ENCODE measurements around the gene SLC25A34.
A peak's percentile ranks its signal among the peaks of the same experiment; 100 is the strongest.

The SLC25A34 gene

DNA sequence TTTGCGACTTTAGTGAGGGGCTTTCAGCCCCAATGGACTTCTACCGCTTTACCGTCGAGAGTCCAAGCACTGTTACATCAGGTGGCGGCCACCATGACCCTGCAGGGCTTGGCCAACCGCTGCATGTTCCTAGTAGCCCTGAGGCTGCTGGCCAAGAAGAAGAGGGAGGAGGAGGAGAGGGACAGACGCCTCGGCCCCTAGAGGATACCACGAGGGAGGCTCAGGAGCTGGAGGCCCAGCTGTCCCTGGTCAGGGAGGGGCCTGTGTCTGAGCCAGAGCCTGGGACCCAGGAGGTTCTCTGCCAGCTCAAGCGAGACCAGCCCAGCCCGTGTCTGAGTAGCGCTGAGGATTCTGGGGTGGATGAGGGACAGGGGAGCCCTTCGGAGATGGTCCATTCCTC is 8.6 kb upstream of the SLC25A34 start:
- Histone ChIP-seq H2AFZ (ENCODE audit: low read length) (no peak overlapping the region), H2BK12ac (ENCODE audit: low read length) (no peak overlapping the region), H3K4me2 (ENCODE audit: insufficient read depth, low read length, poor library complexity, severe bottlenecking) (no peak overlapping the region), H2BK120ac (ENCODE audit: low read depth, low read length) (no peak overlapping the region), H4K8ac (ENCODE audit: low read depth, low read length) (no peak overlapping the region), H3K27ac (replicated peaks; ENCODE audit: low read length) (no peak overlapping the region), H3K9ac (ENCODE audit: low read depth, low read length, poor library complexity) (no peak overlapping the region), H3K36me3 (replicated peaks in 1 of 2; ENCODE audit: control insufficient read depth in 2 of 2, insufficient read depth in 2 of 2, low read length in 2 of 2) (peaks cover 63 to 89% of the 10 kb centered on the region in 2 donors), H3K9me3 (replicated peaks in 1 of 2; ENCODE audit: control insufficient read depth in 2 of 2, insufficient read depth in 1 of 2, low read depth in 1 of 2, low read length in 2 of 2) (no peaks in the 10 kb centered on the region), H3K14ac (ENCODE audit: low read length) (no peak overlapping the region), H2AK5ac (ENCODE audit: low read depth, low read length) (no peak overlapping the region), H2BK5ac (ENCODE audit: low read length) (no peak overlapping the region), H3K18ac (ENCODE audit: low read length) (no peak overlapping the region), H4K91ac (ENCODE audit: low read depth, low read length, poor library complexity) (no peak overlapping the region), H3K79me1 (ENCODE audit: low read depth, low read length) (peaks cover 2% of the 10 kb centered on the region), H3K27me3 (ENCODE audit: control insufficient read depth in 3 of 3, insufficient read depth in 3 of 3, low read depth in 1 of 3, low read length in 3 of 3) (no peaks in the 10 kb centered on the region), H3K4ac (ENCODE audit: low read length) (no peak overlapping the region), H3K4me1 (ENCODE audit: control insufficient read depth in 2 of 2, insufficient read depth in 1 of 2, low read depth in 1 of 2, low read length in 2 of 2) (no peaks in the 10 kb centered on the region), H3K4me3 (ENCODE audit: low read length in 2 of 2) (no peak overlapping the region), H3K23ac (ENCODE audit: low read depth, low read length, poor library complexity) (peak overlapping the region; percentile 57), H2BK15ac (ENCODE audit: low read length) (no peak overlapping the region)
- no peak for DNase-seq (ENCODE audit: low spot score)
- no CpG with 5 or more reads among the region's 13 CpGs for WGBS, 2 donors (ENCODE audit: extremely low coverage in 2 of 2, insufficient read length in 2 of 2, insufficient replicate concordance in 1 of 2)

DNA sequence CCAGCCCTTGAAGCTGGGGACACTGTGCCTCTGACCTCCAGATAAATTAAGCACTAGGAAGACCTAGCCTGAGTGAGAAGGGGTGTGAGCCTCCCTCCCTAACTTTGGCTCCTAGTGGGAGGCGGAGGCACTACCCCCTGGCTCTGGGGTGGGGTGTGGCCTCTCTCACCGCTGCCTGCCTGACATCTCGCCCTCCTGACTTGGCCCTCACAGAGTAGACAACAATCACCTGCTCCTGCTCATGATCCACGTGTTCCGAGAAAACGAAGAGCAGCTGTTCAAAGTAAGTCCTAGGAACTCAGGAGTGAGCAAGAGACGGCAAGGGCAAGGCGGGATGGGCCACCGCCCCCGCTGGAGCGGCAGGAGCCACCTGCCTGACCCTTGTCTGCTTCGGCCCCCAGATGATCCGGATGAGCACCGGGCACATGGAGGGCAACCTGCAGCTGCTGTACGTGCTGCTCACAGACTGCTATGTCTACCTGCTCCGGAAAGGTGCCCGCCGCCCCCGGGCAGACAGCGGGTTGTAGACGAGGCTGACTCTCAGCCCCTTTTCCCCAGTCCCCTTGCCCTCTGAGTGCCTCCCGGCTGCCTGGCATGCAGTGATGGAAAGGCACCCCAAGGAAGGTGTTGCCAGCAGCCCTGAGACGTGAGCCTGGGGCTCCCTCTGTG is 8.1 kb upstream of the SLC25A34 start:
- H3K4ac ChIP-seq (ENCODE audit: low read length): no peak overlapping the region
- no peak overlapping the region for H3K9ac ChIP-seq (ENCODE audit: low read depth, low read length, poor library complexity)
- DNase-seq (ENCODE audit: low spot score): no peak
- no peak overlapping the region for H3K23ac ChIP-seq (ENCODE audit: low read depth, low read length, poor library complexity)
- H3K4me1 ChIP-seq (ENCODE audit: control insufficient read depth in 2 of 2, insufficient read depth in 1 of 2, low read depth in 1 of 2, low read length in 2 of 2): no peaks in the 10 kb centered on the region
- peak overlapping the region; percentile 68 for H2BK5ac ChIP-seq (ENCODE audit: low read length)
- no peak overlapping the region for H2BK12ac ChIP-seq (ENCODE audit: low read length)
- peaks cover 2% of the 10 kb centered on the region for H3K79me1 ChIP-seq (ENCODE audit: low read depth, low read length)
- no peak overlapping the region for H4K8ac ChIP-seq (ENCODE audit: low read depth, low read length)
- H3K36me3 ChIP-seq (replicated peaks in 1 of 2; ENCODE audit: control insufficient read depth in 2 of 2, insufficient read depth in 2 of 2, low read length in 2 of 2): peaks cover 61 to 89% of the 10 kb centered on the region in 2 donors
- no peaks in the 10 kb centered on the region for H3K9me3 ChIP-seq (replicated peaks in 1 of 2; ENCODE audit: control insufficient read depth in 2 of 2, insufficient read depth in 1 of 2, low read depth in 1 of 2, low read length in 2 of 2)
- H2AFZ ChIP-seq (ENCODE audit: low read length): no peak overlapping the region
- H3K18ac ChIP-seq (ENCODE audit: low read length): no peak overlapping the region
- H3K4me3 ChIP-seq (ENCODE audit: low read length in 2 of 2): no peak overlapping the region
- H2AK5ac ChIP-seq (ENCODE audit: low read depth, low read length): no peak overlapping the region
- no peak overlapping the region for H3K27ac ChIP-seq (replicated peaks; ENCODE audit: low read length)
- H3K4me2 ChIP-seq (ENCODE audit: insufficient read depth, low read length, poor library complexity, severe bottlenecking): no peak overlapping the region
- no CpG with 5 or more reads among the region's 23 CpGs for WGBS, 2 donors (ENCODE audit: extremely low coverage in 2 of 2, insufficient read length in 2 of 2, insufficient replicate concordance in 1 of 2)
- H4K91ac ChIP-seq (ENCODE audit: low read depth, low read length, poor library complexity): no peak overlapping the region
- H3K27me3 ChIP-seq (ENCODE audit: control insufficient read depth in 3 of 3, insufficient read depth in 3 of 3, low read depth in 1 of 3, low read length in 3 of 3): no peaks in the 10 kb centered on the region
- H2BK15ac ChIP-seq (ENCODE audit: low read length): no peak overlapping the region
- H2BK120ac ChIP-seq (ENCODE audit: low read depth, low read length): no peak overlapping the region
- H3K14ac ChIP-seq (ENCODE audit: low read length): no peak overlapping the region

DNA sequence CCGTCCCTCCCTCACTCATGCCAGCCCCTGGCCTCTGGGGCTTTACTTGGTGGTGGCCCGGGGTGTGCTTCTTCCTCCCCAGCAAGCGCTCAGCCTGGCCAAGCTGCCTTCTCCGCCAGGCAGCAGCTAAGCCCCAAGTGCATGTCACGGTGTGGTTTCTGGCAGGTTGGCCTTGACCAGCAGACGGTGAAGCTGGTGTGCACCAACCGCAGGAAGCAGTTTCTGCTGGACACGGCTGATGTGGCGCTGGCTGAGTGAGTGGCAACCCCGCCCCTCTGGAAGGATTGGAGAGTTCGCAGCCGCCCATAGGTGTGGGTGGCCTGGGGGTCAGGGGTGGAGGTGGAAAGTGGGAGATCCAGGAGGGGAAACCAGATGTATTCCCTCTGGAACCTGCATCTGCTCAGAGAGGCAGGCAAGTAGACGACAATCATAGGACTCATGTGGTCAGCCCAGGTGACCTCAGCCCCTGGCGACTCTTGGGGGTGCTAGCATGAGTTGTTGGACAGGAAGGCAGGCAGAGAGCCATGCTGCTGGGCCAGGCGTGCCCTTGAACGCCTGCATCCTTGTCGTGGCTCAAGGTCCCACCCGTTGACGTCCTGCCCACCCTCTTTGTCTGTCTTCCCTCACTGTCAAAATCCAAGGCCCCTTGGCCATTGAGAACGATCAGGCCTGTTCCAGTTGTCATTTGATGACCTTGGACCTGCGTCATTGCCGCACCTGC is 7.0 kb upstream of the SLC25A34 start:
- Histone ChIP-seq H3K4me2 (ENCODE audit: insufficient read depth, low read length, poor library complexity, severe bottlenecking) (no peak overlapping the region), H4K8ac (ENCODE audit: low read depth, low read length) (no peak overlapping the region), H3K14ac (ENCODE audit: low read length) (no peak overlapping the region), H2BK15ac (ENCODE audit: low read length) (no peak overlapping the region), H2BK5ac (ENCODE audit: low read length) (peak overlapping the region; percentile 68), H3K4me1 (ENCODE audit: control insufficient read depth in 2 of 2, insufficient read depth in 1 of 2, low read depth in 1 of 2, low read length in 2 of 2) (no peaks in the 10 kb centered on the region), H4K91ac (ENCODE audit: low read depth, low read length, poor library complexity) (no peak overlapping the region), H3K79me1 (ENCODE audit: low read depth, low read length) (peaks cover 3% of the 10 kb centered on the region), H3K27me3 (ENCODE audit: control insufficient read depth in 3 of 3, insufficient read depth in 3 of 3, low read depth in 1 of 3, low read length in 3 of 3) (no peaks in the 10 kb centered on the region), H3K9me3 (replicated peaks in 1 of 2; ENCODE audit: control insufficient read depth in 2 of 2, insufficient read depth in 1 of 2, low read depth in 1 of 2, low read length in 2 of 2) (no peaks in the 10 kb centered on the region), H2AFZ (ENCODE audit: low read length) (no peak overlapping the region), H3K9ac (ENCODE audit: low read depth, low read length, poor library complexity) (peak overlapping the region; percentile 80), H3K23ac (ENCODE audit: low read depth, low read length, poor library complexity) (no peak overlapping the region), H3K27ac (replicated peaks; ENCODE audit: low read length) (no peak overlapping the region), H3K4ac (ENCODE audit: low read length) (no peak overlapping the region), H3K36me3 (replicated peaks in 1 of 2; ENCODE audit: control insufficient read depth in 2 of 2, insufficient read depth in 2 of 2, low read length in 2 of 2) (peaks cover 69 to 94% of the 10 kb centered on the region in 2 donors), H2BK120ac (ENCODE audit: low read depth, low read length) (no peak overlapping the region), H2AK5ac (ENCODE audit: low read depth, low read length) (no peak overlapping the region), H2BK12ac (ENCODE audit: low read length) (no peak overlapping the region), H3K18ac (ENCODE audit: low read length) (no peak overlapping the region), H3K4me3 (ENCODE audit: low read length in 2 of 2) (peak overlapping the region in 1 of 2 donors; percentile 5)
- no CpG with 5 or more reads among the region's 22 CpGs for WGBS, 2 donors (ENCODE audit: extremely low coverage in 2 of 2, insufficient read length in 2 of 2, insufficient replicate concordance in 1 of 2)
- DNase-seq (ENCODE audit: low spot score): no peak

GRCh38 chr1:15730423-15730822 is 5.6 kb upstream of the SLC25A34 start:
- Histone ChIP-seq H3K36me3 (replicated peaks in 1 of 2; ENCODE audit: control insufficient read depth in 2 of 2, insufficient read depth in 2 of 2, low read length in 2 of 2) (peaks cover 70 to 96% of the 10 kb centered on the region in 2 donors), H2AFZ (ENCODE audit: low read length) (no peak overlapping the region), H2BK15ac (ENCODE audit: low read length) (no peak overlapping the region), H3K4me1 (ENCODE audit: control insufficient read depth in 2 of 2, insufficient read depth in 1 of 2, low read depth in 1 of 2, low read length in 2 of 2) (no peaks in the 10 kb centered on the region), H3K4me2 (ENCODE audit: insufficient read depth, low read length, poor library complexity, severe bottlenecking) (no peak overlapping the region), H4K8ac (ENCODE audit: low read depth, low read length) (peak overlapping the region; percentile 43), H3K4me3 (ENCODE audit: low read length in 2 of 2) (no peak overlapping the region), H3K9ac (ENCODE audit: low read depth, low read length, poor library complexity) (no peak overlapping the region), H3K18ac (ENCODE audit: low read length) (no peak overlapping the region), H3K9me3 (replicated peaks in 1 of 2; ENCODE audit: control insufficient read depth in 2 of 2, insufficient read depth in 1 of 2, low read depth in 1 of 2, low read length in 2 of 2) (no peaks in the 10 kb centered on the region), H3K14ac (ENCODE audit: low read length) (no peak overlapping the region), H2BK12ac (ENCODE audit: low read length) (no peak overlapping the region), H2BK120ac (ENCODE audit: low read depth, low read length) (no peak overlapping the region), H3K27ac (replicated peaks; ENCODE audit: low read length) (no peak overlapping the region), H3K4ac (ENCODE audit: low read length) (no peak overlapping the region), H2AK5ac (ENCODE audit: low read depth, low read length) (no peak overlapping the region), H3K27me3 (ENCODE audit: control insufficient read depth in 3 of 3, insufficient read depth in 3 of 3, low read depth in 1 of 3, low read length in 3 of 3) (no peaks in the 10 kb centered on the region), H3K23ac (ENCODE audit: low read depth, low read length, poor library complexity) (no peak overlapping the region), H4K91ac (ENCODE audit: low read depth, low read length, poor library complexity) (no peak overlapping the region), H2BK5ac (ENCODE audit: low read length) (no peak overlapping the region), H3K79me1 (ENCODE audit: low read depth, low read length) (peaks cover 3% of the 10 kb centered on the region)
- DNase-seq (ENCODE audit: low spot score): no peak
- no CpG with 5 or more reads among the region's 16 CpGs for WGBS, 2 donors (ENCODE audit: extremely low coverage in 2 of 2, insufficient read length in 2 of 2, insufficient replicate concordance in 1 of 2)
